ENCODE data around the gene PDC.
"Not testable (repeated sequence)": the region's sequence is repeated elsewhere in the genome, so short reads cannot be mapped to it uniquely, and the experiment has no call there.

The PDC gene

DNA sequence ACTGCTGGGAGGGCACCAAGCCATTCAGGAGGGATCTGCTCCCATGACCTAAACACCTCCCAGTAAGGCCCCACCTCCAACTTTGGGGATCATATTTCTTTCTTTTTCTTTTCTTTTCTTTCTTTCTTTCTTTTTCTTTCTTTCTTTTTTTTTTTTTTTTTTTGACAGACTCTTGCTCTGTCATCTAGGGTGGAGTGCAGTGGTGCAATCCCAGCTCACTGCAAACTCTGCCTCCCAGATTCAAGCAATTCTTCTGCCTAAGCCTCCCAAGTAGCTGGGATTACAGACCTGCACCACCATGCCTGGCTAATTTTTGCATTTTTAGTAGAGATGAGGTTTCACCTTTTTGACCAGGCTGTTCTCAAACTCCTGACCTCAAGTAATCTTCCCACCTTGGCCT, 4.6 kb upstream of the PDC start:
- DNase-seq = not testable (repeated sequence)

- DNase-seq = no peak
Observed at GRCh38 chr1:186463926-186464325, 3.0 kb upstream of the PDC start.

DNA sequence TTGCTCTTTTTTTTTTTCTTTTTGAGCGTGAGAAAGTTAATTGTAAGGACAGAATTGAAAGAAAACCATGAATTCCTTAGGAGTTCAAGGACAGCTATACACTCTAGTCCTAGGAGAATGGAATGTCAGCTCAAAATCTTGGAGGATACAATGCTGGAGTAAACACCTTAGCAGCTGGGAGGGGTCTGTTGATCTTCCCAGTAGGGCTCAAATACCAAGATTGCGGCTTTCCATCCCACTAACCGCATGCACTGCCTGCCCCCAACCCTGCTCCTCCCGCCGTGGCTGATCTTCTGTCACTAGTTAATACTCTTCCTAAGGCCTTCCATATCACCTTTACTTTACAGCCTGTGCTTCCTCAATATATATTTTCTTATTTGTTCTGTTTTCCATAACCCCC, 2.6 kb upstream of the PDC start:
- DNase-seq = no peak

DNA sequence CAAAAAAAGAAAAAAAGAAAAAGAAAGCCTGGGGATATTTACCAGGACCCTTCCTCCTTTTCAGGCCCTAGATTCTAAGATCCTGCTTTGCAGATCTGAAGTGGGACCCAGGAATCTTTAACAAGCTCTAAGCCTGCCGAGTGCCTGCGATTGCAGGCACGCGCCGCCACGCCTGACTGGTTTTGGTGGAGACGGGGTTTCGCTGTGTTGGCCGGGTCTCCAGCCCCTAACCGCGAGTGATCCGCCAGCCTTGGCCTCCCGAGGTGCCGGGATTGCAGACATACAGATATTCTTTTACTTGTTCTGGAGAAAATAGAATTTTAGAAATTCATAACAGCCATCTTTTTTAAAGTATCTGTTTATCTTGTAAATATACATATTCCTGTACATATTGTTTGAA, 1.8 kb downstream of the PDC start:
- not testable (repeated sequence) for DNase-seq

- DNase-seq = no peak
Observed at GRCh38 chr1:186456729-186457255, 4.1 kb downstream of the PDC start.

DNA sequence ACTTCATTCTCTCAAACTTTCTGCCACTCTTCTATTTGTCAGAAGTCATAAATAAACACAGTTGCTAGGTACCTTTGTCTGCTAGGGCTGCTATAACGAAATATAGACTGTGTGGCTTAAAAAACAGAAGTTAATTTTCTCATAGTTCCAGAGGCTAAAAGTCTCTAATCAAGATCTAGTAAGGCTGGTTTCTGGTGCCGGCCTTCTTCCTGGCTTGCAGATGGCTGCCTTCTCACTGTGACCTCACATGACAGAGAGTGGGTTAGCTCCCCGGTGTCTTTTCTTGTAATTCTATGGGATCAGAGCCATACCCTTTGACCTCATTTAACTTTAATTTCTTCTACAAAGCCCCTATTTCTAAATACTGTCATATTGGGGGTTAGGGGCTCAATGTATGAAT, 5.9 kb downstream of the PDC start:
- no peak for DNase-seq

- no peak for DNase-seq
Observed at GRCh38 chr1:186446152-186446551, 14.8 kb downstream of the PDC start.

DNA sequence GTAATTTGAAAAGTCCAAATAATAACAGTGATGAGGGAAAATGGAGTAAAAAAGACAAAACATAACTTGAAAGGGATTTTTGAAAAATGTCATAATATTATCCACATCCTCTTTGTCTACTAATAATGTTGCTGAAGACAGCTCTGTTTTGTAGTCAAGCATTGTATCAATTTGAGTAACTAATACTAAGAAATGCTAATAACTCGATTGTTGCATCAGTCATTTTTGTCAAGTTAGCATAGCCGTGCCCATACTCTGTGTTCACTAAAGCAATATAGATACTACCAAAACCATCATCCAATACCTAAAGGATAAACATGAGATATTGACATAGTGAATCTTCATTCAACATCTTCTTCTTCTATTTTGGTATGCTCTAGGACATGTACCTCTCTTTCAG, 17.3 kb downstream of the PDC start:
- DNase-seq = no peak

- no peak for DNase-seq
Observed at GRCh38 chr1:186442651-186443375, 18.1 kb downstream of the PDC start.

GRCh38 chr1:186440584-186440983, 20.3 kb downstream of the PDC start:
- DNase-seq = no peak

DNA sequence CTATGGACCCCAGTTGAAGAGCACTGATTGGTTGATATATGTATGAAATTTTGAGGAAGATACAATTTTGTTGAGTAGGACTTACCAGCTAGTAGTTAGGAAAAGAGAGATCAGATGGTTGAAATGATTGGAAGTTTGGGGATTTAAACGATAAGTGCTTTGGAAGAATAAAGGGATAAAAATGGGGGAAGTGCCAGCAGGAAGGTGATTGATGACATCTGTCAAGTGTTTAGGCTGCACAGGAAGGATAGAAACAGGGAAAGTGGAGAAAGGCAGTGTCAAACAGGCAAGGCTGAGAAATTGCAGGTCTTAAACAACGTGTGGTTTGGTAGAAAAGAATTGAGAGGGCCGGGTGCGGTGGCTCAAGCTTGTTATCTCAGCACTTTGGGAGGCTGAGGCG, 22.3 kb downstream of the PDC start:
- DNase-seq = no peak

- no peak for DNase-seq
Observed at GRCh38 chr1:186435336-186435735, 25.6 kb downstream of the PDC start.

- DNase-seq = no peak
Observed at GRCh38 chr1:186429017-186429416, 31.9 kb downstream of the PDC start.

- no peak for DNase-seq
Observed at GRCh38 chr1:186426118-186426517, 34.8 kb downstream of the PDC start.

GRCh38 chr1:186424539-186424938, 36.4 kb downstream of the PDC start:
- no peak for DNase-seq

- no peak for DNase-seq
Observed at GRCh38 chr1:186421446-186421845, 39.5 kb downstream of the PDC start.

DNA sequence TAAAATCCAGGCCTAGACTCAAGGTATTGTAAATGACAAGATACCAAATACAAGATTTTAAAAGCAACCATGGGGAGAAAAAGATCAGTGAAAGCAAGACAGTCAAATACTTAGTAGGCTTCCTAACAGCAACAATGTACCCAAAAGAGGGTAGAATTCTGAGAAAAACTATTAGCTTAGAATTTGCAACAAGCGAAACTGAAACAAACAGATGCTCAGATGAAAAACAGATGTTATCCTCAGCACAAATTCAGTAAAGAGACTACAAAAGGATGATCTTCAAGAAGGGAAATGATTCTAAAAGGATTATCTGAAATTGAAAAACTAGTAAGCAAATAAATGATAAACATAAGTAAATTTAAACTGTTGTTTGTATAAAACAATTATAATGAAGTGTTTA, 40.0 kb downstream of the PDC start:
- DNase-seq = no peak

DNA sequence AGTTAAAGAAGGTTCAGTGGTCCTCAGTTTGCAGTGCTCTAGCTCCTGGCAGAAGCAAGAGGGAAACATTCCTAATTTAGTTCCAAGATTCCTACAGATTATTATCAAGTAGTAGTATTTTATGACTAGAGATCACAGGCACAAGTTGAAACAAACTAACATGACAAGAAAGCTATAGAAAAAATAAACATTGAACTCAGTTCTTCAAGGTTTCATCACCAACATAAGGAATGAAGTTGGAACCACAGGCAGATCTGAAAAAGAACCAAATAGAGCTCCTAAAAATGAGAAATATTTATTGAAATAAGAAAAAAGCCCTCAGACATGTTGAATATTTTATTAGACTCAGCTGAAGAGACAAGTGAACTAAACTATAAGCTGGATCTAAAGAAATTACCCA, 40.6 kb downstream of the PDC start:
- no peak for DNase-seq

DNA sequence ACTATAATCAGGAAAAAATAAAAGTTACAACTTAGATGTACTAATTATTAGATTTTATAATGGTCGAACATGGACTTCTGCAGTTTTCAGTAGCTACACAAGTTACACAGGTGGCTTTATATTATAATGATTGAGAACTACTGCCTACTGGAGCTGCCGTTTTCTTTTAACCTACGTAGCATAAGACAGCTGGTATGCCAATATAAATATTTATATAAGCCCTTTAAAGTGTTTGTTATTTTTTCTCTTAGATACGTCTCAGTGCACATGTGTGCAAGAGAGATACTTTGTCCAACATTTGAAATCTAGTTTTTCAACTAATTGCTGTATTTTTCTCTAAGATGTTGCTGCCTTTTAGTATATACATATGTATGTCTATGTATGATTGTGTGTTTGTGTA, 42.4 kb downstream of the PDC start:
- DNase-seq = no peak

- no peak for DNase-seq
Observed at GRCh38 chr1:186413319-186413718, 47.6 kb downstream of the PDC start.

DNA sequence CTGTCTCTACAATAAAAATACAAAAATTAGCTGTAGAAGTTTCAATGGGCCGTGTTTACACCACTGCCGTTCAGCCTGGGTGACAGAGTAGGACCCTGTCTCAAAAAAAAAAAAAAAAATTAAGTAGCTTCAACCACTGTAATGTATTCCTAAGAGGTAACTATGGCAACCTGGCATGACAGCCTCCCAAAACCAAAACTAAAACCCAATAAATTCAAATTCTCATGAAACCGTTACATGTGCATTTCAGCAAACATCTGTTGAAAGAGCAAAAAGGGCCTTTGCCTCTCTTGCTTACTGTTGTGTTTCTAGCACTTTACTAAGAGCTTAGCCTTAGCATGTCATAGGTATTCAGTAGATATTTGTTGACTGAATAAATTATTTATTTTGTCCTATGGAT, 51.8 kb downstream of the PDC start:
- DNase-seq = no peak

DNA sequence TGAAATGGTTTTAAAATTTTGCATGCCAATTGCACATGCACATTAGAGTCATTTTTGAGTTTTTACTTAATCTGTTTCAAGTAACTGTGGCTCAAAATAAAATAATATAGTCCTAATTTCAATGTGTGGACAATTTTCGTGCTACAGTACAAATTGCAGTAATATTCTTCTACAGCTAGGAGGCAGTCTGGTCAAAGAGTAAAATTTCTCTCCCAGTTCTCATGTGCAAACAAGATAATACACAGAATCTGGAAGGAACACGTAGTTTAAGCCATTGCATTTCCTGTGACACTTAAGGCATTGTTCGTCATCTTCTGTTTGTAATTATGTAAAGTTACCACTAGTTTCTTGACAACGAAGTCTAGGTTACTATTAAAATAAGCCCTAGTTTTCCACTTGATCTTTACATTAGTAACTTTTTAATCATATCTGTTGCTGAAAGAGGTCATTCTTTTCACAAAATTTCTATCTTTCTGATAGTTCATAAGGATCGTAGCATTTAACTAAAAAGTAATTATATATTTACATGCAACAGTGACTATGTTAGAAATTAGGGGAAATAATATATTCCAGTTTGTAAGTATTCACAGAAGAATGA, 56.4 kb downstream of the PDC start:
- DNase-seq = peak; percentile 16

DNA sequence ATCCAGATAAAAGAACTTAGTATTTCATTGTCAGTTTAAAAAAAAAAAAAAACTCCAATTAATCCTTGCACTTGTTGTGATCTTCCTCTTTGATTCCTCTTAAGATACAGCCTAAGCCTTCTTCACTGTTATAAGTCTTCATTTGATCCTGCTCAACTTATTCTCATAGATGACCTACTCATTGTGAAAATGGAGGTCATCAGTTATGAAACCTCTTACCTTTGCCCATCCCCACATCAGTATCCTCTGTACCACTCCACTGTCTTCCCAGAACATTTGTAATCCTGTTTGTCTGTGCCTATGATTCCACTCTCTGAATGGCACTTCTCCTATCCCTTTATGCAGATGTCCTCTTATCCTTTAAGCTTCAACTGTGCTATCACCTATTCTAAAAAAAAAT, 57.3 kb downstream of the PDC start:
- DNase-seq = no peak

- DNase-seq = not testable (repeated sequence)
Observed at GRCh38 chr1:186401446-186401845, 59.5 kb downstream of the PDC start.

Measured in NCI-H1092 (cell line).